Uterus (tissue), 4 donors: ENCODE results near the gene SLC48A1. TPM values are rescaled to one million over a fixed set of nuclear protein-coding genes. Genes with fewer than 3 reads are reported as not detected.
A peak's percentile ranks its signal among the peaks of the same experiment; 100 is the strongest.

Source experiments
- DNase-seq, 2 donors: peaks; one replicate each; pipeline ENCODE4 v3.0.0-alpha.2; 2019 to 2020
- H3K27ac ChIP-seq, 2 donors: fragments of 200-600 bp; sonication (generic); 1 replicate in 1 of 2; 2 replicates in 1 of 2; pipeline ENCODE4 v1.5.1; 2016 to 2018
- H3K27me3 ChIP-seq, 2 donors: fragments of 200-600 bp; sonication (generic); one replicate each; pipeline ENCODE4 v1.5.1; 2018 to 2019; ENCODE audit warnings: control low read depth in 1 of 2
- H3K36me3 ChIP-seq, 2 donors: fragments of 200-600 bp; sonication (generic); one replicate each; pipeline ENCODE4 v1.5.1; 2019; ENCODE audit warnings: control low read depth in 1 of 2
- H3K4me1 ChIP-seq, 2 donors: fragments of 200-600 bp; sonication (generic); one replicate each; pipeline ENCODE4 v1.5.1; 2018 to 2019; ENCODE audit warnings: control low read depth in 1 of 2
- H3K4me3 ChIP-seq, 2 donors: fragments of 200-600 bp; sonication (generic); 1 replicate in 1 of 2; 2 replicates in 1 of 2; pipeline ENCODE4 v1.5.1; 2018 to 2019; ENCODE audit warnings: mild to moderate bottlenecking in 1 of 2
- H3K9me3 ChIP-seq, 2 donors: fragments of 200-600 bp; sonication (generic); one replicate each; pipeline ENCODE4 v1.5.1; 2019; ENCODE audit warnings: control low read depth in 1 of 2
- CTCF ChIP-seq, 4 experiments: fragments of 200-600 bp in 2 of 4; fragments of 450-650 bp in 2 of 4; sonication (generic) in 2 of 4; IDR thresholded peaks; one replicate each; pipeline ENCODE4 v1.5.1; 2016 to 2019; ENCODE audit warnings: antibody characterized with exemption in 4 of 4, mild to moderate bottlenecking in 2 of 4, moderate library complexity in 1 of 4
- POLR2A ChIP-seq, 2 donors: fragments of 450-650 bp; IDR thresholded peaks; one replicate each; pipeline ENCODE4 v1.6.1; 2016; ENCODE audit warnings: antibody characterized with exemption in 2 of 2, mild to moderate bottlenecking in 1 of 2, moderate library complexity in 1 of 2
- intact Hi-C: fragments of 100-400 bp; cut with DNase I; formaldehyde crosslinking; loops from one replicate; pipeline ENCODE4 v1.15.1; 2023; ENCODE audit warnings: low total_unique reads
- total RNA-seq, 4 donors: library from RNA; depleted of rRNA in 3 of 4; stranded (reverse); fragments of >200 nt in 3 of 4; gene quantifications; one replicate each; pipeline versions ENCODE4 v1.1.0 to v1.2.4, GENCODE V29; 2014 to 2023
- donor health status: DM: yes; HTN: yes; CAD: no.

SLC48A1 gene
- total RNA-seq, 4 donors from 2014 or later = 1.3 to 50.5 (median 15.4) TPM

- DNase-seq = no peak
- Histone ChIP-seq H3K27me3 (no peaks in the 10 kb centered on the region), H3K4me1 (no peaks in the 10 kb centered on the region), H3K4me3 (no peak overlapping the region), H3K36me3 (no peaks in the 10 kb centered on the region), H3K27ac (no peak overlapping the region), H3K9me3 (no peaks in the 10 kb centered on the region)
- TF ChIP-seq CTCF (IDR thresholded peaks at IDR 0.05) (no peak), POLR2A (IDR thresholded peaks at IDR 0.05) (no peak)
- intact Hi-C loops = no loop called here
These were observed 18.3 kb downstream of the SLC48A1 start for GRCh38 chr12:47791351-47791746.

DNA sequence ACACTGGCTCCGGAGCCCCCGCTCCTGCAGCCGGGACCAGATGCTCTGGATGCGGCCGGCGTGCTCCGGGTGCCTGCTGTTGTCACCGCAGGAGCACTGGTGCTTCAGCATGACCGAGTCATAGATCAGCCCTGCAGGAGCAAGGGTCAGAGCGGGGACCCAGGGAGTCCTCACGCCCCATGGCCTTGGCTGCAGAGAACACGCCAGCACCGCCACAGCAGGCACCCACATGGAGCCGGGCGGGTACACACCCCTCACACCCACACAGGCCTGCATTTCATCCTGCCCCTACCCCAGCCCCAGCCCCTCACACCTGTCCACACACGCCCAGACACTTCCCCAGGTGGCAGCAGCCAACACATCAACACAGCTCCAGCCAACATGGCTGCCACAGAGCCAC lies 18.8 kb downstream of the SLC48A1 start:
- TF ChIP-seq POLR2A (IDR thresholded peaks at IDR 0.05) (no peak), CTCF (IDR thresholded peaks at IDR 0.05) (no peak)
- intact Hi-C loops = no loop called here
- no peaks in the 10 kb centered on the region for H3K36me3 ChIP-seq
- H3K27ac ChIP-seq = peak overlapping the region in 1 of 2 donors; percentile 17
- DNase-seq = no peak
- no peaks in the 10 kb centered on the region for H3K4me1 ChIP-seq
- no peak overlapping the region for H3K4me3 ChIP-seq
- no peaks in the 10 kb centered on the region for H3K27me3 ChIP-seq
- H3K9me3 ChIP-seq = no peaks in the 10 kb centered on the region

DNA sequence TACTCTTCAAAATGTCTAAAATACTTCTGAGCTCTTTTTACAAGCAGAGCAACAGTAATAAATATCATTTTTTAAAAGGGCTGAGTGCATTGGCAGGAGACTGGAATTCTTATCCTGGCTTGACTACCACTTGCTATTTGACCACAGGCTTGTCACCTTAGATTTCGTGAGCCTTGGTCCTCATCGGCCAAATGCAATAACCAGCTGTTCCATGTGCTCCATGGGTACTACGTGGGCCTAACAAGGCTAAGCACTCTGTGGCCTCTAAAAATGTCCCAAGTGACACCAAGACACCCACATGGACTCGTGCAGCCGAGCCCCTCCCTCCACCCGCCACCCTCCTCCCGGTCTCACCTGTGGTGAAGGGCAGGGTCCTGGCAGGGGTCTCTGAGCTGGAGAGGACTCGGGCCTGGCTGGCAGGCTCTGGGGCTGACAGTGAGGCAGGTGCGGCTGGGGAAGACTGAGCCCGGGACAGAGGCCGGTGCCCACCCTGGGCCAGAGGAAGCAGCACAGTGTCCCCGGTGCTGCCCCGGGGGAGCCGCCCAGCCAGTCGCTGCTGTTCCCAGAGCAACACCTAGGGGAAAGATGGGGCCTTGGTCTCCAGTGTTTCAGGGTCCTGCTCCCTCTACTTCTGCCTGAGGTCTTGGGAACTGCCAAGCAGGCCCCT lies 20.1 kb downstream of the SLC48A1 start:
- no peak overlapping the region for H3K27ac ChIP-seq

GRCh38 chr12:47794679-47795078 lies 21.6 kb downstream of the SLC48A1 start:
- DNase-seq = no peak
- H3K4me1 ChIP-seq = peaks cover 0 to 16% of the 10 kb centered on the region in 2 donors
- TF ChIP-seq CTCF (IDR thresholded peaks at IDR 0.05) (no peak), POLR2A (IDR thresholded peaks at IDR 0.05) (no peak)
- H3K9me3 ChIP-seq = no peaks in the 10 kb centered on the region
- no peak overlapping the region for H3K4me3 ChIP-seq
- no peaks in the 10 kb centered on the region for H3K27me3 ChIP-seq
- intact Hi-C loops = no loop called here
- no peaks in the 10 kb centered on the region for H3K36me3 ChIP-seq
- no peak overlapping the region for H3K27ac ChIP-seq

More for the DNA sequence above, 20.1 kb downstream of the SLC48A1 start:
- Histone ChIP-seq H3K36me3 (no peaks in the 10 kb centered on the region), H3K27me3 (no peaks in the 10 kb centered on the region), H3K9me3 (no peaks in the 10 kb centered on the region), H3K4me1 (peaks cover 0 to under 1% of the 10 kb centered on the region in 2 donors), H3K4me3 (no peak overlapping the region)
- DNase-seq = no peak
- TF ChIP-seq CTCF (IDR thresholded peaks at IDR 0.05) (no peak), POLR2A (IDR thresholded peaks at IDR 0.05) (no peak)
- intact Hi-C loops = no loop called here

- no peak for TF ChIP-seq CTCF (IDR thresholded peaks at IDR 0.05)
- no peak for TF ChIP-seq POLR2A (IDR thresholded peaks at IDR 0.05)
- Histone ChIP-seq H3K27ac (no peak overlapping the region), H3K36me3 (no peaks in the 10 kb centered on the region), H3K4me1 (peaks cover 0 to 22% of the 10 kb centered on the region in 2 donors), H3K9me3 (no peaks in the 10 kb centered on the region), H3K4me3 (no peak overlapping the region), H3K27me3 (no peaks in the 10 kb centered on the region)
- DNase-seq = no peak
- intact Hi-C loops = no loop called here
These were observed 22.2 kb downstream of the SLC48A1 start for GRCh38 chr12:47795121-47795813.
